GM23338 (cell line): ENCODE measurements around the gene NCK2.

ENCODE experiments used
- CREB1 ChIP-seq: fragments of 250-450 bp; sonication (Bioruptor Pico); IDR thresholded peaks from 2 replicates; pipeline ENCODE4 v1.5.0; 2020; ENCODE audit warnings: low read depth, mild to moderate bottlenecking, moderate library complexity
- EZH2 ChIP-seq: fragments of 200-600 bp; sonication (generic); IDR thresholded peaks from one replicate; pipeline ENCODE4 v1.8.0; 2017; ENCODE audit warnings: antibody characterized with exemption, mild to moderate bottlenecking, low read depth; ENCODE audit not compliant: unreplicated experiment
- EZH2phosphoT487 ChIP-seq: fragments of 200-600 bp; sonication (generic); IDR thresholded peaks from one replicate; pipeline ENCODE4 v1.8.1; 2018; ENCODE audit warnings: antibody characterized with exemption; ENCODE audit not compliant: unreplicated experiment
- JUNB ChIP-seq: IDR thresholded peaks from one replicate; pipeline ENCODE4 v1.6.1; 2016; ENCODE audit warnings: antibody characterized with exemption; ENCODE audit not compliant: unreplicated experiment
- POLR2AphosphoS5 ChIP-seq: IDR thresholded peaks from 2 replicates; pipeline ENCODE4 v1.6.1; 2016; ENCODE audit warnings: antibody characterized with exemption, low read depth
- TF ChIP-seq, protein P1 (sequence below): IDR thresholded peaks from 2 replicates; pipeline ENCODE4 v1.6.1; 2016; ENCODE audit warnings: antibody characterized with exemption
- TF ChIP-seq, protein P2 (sequence below): IDR thresholded peaks from one replicate; pipeline ENCODE4 v1.6.1; 2018; ENCODE audit warnings: antibody characterized with exemption; ENCODE audit not compliant: unreplicated experiment
- TF ChIP-seq, protein P3 (sequence below), 2 experiments: fragments of 200-600 bp in 1 of 2; sonication (generic) in 1 of 2; conservative IDR thresholded peaks; 2 replicates each; pipeline versions ENCODE4 v1.5.1 to v1.6.1; 2016 to 2017; ENCODE audit warnings: antibody characterized with exemption in 2 of 2, low read depth in 2 of 2, mild to moderate bottlenecking in 2 of 2, moderate library complexity in 1 of 2

DNA sequence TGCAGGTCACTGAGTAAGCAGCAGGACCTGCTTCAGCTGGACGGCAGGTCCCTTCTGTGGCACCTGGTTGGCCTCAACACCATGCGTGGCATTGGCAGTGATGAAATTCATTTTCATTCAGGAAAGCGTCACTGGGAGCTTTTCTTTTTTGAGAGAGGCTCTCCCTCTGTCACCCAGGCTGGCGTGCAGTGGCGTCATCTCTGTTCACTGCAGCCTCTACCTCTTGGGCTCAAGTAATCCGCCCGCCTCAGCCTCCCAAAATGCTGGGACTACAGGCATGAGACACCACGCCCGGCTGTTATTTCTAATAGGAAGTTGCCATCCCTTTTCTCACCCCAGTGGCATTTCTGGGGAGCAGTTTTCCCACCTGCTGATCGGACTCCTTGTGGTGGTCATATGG, 39.3 kb downstream of the NCK2 start:
- TF ChIP-seq, protein P1, sequence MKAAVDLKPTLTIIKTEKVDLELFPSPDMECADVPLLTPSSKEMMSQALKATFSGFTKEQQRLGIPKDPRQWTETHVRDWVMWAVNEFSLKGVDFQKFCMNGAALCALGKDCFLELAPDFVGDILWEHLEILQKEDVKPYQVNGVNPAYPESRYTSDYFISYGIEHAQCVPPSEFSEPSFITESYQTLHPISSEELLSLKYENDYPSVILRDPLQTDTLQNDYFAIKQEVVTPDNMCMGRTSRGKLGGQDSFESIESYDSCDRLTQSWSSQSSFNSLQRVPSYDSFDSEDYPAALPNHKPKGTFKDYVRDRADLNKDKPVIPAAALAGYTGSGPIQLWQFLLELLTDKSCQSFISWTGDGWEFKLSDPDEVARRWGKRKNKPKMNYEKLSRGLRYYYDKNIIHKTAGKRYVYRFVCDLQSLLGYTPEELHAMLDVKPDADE = no peak
- TF ChIP-seq, protein P2, sequence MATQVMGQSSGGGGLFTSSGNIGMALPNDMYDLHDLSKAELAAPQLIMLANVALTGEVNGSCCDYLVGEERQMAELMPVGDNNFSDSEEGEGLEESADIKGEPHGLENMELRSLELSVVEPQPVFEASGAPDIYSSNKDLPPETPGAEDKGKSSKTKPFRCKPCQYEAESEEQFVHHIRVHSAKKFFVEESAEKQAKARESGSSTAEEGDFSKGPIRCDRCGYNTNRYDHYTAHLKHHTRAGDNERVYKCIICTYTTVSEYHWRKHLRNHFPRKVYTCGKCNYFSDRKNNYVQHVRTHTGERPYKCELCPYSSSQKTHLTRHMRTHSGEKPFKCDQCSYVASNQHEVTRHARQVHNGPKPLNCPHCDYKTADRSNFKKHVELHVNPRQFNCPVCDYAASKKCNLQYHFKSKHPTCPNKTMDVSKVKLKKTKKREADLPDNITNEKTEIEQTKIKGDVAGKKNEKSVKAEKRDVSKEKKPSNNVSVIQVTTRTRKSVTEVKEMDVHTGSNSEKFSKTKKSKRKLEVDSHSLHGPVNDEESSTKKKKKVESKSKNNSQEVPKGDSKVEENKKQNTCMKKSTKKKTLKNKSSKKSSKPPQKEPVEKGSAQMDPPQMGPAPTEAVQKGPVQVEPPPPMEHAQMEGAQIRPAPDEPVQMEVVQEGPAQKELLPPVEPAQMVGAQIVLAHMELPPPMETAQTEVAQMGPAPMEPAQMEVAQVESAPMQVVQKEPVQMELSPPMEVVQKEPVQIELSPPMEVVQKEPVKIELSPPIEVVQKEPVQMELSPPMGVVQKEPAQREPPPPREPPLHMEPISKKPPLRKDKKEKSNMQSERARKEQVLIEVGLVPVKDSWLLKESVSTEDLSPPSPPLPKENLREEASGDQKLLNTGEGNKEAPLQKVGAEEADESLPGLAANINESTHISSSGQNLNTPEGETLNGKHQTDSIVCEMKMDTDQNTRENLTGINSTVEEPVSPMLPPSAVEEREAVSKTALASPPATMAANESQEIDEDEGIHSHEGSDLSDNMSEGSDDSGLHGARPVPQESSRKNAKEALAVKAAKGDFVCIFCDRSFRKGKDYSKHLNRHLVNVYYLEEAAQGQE = no peak
- TF ChIP-seq, protein P3, sequence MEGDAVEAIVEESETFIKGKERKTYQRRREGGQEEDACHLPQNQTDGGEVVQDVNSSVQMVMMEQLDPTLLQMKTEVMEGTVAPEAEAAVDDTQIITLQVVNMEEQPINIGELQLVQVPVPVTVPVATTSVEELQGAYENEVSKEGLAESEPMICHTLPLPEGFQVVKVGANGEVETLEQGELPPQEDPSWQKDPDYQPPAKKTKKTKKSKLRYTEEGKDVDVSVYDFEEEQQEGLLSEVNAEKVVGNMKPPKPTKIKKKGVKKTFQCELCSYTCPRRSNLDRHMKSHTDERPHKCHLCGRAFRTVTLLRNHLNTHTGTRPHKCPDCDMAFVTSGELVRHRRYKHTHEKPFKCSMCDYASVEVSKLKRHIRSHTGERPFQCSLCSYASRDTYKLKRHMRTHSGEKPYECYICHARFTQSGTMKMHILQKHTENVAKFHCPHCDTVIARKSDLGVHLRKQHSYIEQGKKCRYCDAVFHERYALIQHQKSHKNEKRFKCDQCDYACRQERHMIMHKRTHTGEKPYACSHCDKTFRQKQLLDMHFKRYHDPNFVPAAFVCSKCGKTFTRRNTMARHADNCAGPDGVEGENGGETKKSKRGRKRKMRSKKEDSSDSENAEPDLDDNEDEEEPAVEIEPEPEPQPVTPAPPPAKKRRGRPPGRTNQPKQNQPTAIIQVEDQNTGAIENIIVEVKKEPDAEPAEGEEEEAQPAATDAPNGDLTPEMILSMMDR (conservative IDR thresholded peaks at IDR 0.05; ENCODE audit: low read depth in 2 of 2) = no peak
- no peak for TF ChIP-seq POLR2AphosphoS5
- no peak for TF ChIP-seq EZH2
- no peak for TF ChIP-seq CREB1 (CRISPR knock-in tag)
- no peak for TF ChIP-seq EZH2phosphoT487
- no peak for TF ChIP-seq JUNB
